GM12878 (cell line): ENCODE results near the gene TP73. TPM values are rescaled to one million over a fixed set of nuclear protein-coding genes. Genes with fewer than 3 reads are reported as not detected.

Experiments
- CHD4 ChIP-seq: fragments of 200-600 bp; sonication (generic); IDR thresholded peaks from 2 replicates; pipeline ENCODE4 v1.6.1; 2016; ENCODE audit warnings: mild to moderate bottlenecking
- EP300 ChIP-seq, 2 experiments: fragments of 150-350 bp in 1 of 2; IDR thresholded peaks; 2 replicates each; pipeline ENCODE4 v1.6.1; 2011 to 2012; ENCODE audit warnings: low read depth in 2 of 2, low read length in 2 of 2, borderline replicate concordance in 1 of 2, improper control_type of control experiment in 1 of 2, inconsistent platforms in 1 of 2; ENCODE audit not compliant: control insufficient read depth in 1 of 2
- EZH2 ChIP-seq: IDR thresholded peaks from 2 replicates; pipeline ENCODE4 v1.6.1; 2012; ENCODE audit warnings: low read depth, mild to moderate bottlenecking, control low read depth, inconsistent platforms, low read length, borderline replicate concordance; ENCODE audit not compliant: control insufficient read depth
- GABPA ChIP-seq: IDR thresholded peaks from 2 replicates; pipeline ENCODE4 v1.6.1; 2014; ENCODE audit warnings: antibody characterized with exemption, low read depth, mild to moderate bottlenecking, inconsistent platforms
- KAT2A ChIP-seq: conservative IDR thresholded peaks from 2 replicates; pipeline ENCODE4 v1.6.1; 2011; ENCODE audit warnings: low read depth, low read length; ENCODE audit not compliant: control insufficient read depth
- MEF2B ChIP-seq: fragments of 450-650 bp; IDR thresholded peaks from 2 replicates; pipeline ENCODE4 v1.6.1; 2018; ENCODE audit warnings: mild to moderate bottlenecking, moderate library complexity; ENCODE audit not compliant: partially characterized antibody, poor library complexity, severe bottlenecking
- MYB ChIP-seq: fragments of 150-350 bp; IDR thresholded peaks from 2 replicates; pipeline ENCODE4 v1.6.1; 2014; ENCODE audit warnings: mild to moderate bottlenecking, low read depth, low read length, borderline replicate concordance
- NBN ChIP-seq: fragments of 450-650 bp; IDR thresholded peaks from 2 replicates; pipeline ENCODE4 v1.6.1; 2016
- PAX8 ChIP-seq: fragments of 450-650 bp; IDR thresholded peaks from 2 replicates; pipeline ENCODE4 v1.6.1; 2017; ENCODE audit warnings: mild to moderate bottlenecking, moderate library complexity
- POLR2AphosphoS2 ChIP-seq: IDR thresholded peaks from 2 replicates; pipeline ENCODE4 v1.6.1; 2011; ENCODE audit warnings: low read depth, mild to moderate bottlenecking, low read length, improper control_type of control experiment, moderate library complexity
- RAD51 ChIP-seq: fragments of 450-650 bp; IDR thresholded peaks from 2 replicates; pipeline ENCODE4 v1.6.1; 2016; ENCODE audit warnings: moderate library complexity, mild to moderate bottlenecking, inconsistent platforms
- RELA ChIP-seq: fragments of 450-650 bp; IDR thresholded peaks from 2 replicates; pipeline ENCODE4 v1.8.0; 2014; ENCODE audit warnings: borderline replicate concordance; ENCODE audit not compliant: partially characterized antibody
- RFX5 ChIP-seq: IDR thresholded peaks from 2 replicates; pipeline ENCODE4 v1.6.1; 2011; ENCODE audit warnings: low read depth, low read length, improper control_type of control experiment
- SMAD1 ChIP-seq: fragments of 450-650 bp; IDR thresholded peaks from 2 replicates; pipeline ENCODE4 v1.6.1; 2018; ENCODE audit warnings: mild to moderate bottlenecking, low read depth; ENCODE audit not compliant: partially characterized antibody
- SMARCA5 ChIP-seq: fragments of 450-650 bp; IDR thresholded peaks from 2 replicates; pipeline ENCODE4 v1.6.1; 2017; ENCODE audit warnings: mild to moderate bottlenecking
- SRF ChIP-seq, 2 experiments: IDR thresholded peaks; 2 replicates each; pipeline ENCODE4 v1.6.1; 2011; ENCODE audit warnings: low read depth in 2 of 2, low read length in 2 of 2, mild to moderate bottlenecking in 1 of 2, moderate library complexity in 1 of 2
- STAT1 ChIP-seq: fragments of 450-650 bp; conservative IDR thresholded peaks from 2 replicates; pipeline ENCODE4 v1.6.1; 2014; ENCODE audit warnings: antibody characterized with exemption, mild to moderate bottlenecking
- ZNF622 ChIP-seq: fragments of 450-650 bp; IDR thresholded peaks from 2 replicates; pipeline ENCODE4 v1.6.1; 2017; ENCODE audit warnings: mild to moderate bottlenecking, inconsistent platforms
- polyA plus RNA-seq, 11 experiments: library from polyadenylated mRNA; depleted of rRNA in 4 of 11; unstranded in 6 of 11; stranded (reverse) in 5 of 11; fragments of >200 nt; fragmentation: Nextera tagmentation in 4 of 11; fragmentation: Illumina TruSeq in 1 of 11; extraction: Ambion mirVana in 4 of 11; extraction: Trizol in 1 of 11; gene quantifications; 1 replicate in 1 of 11; 2 replicates in 10 of 11; pipeline versions ENCODE4 v1.2.1 to v1.2.3, GENCODE V29; 2011 to 2016; ENCODE audit warnings: inconsistent platforms in 2 of 11, missing spikeins in 2 of 11, low read depth in 1 of 11
- total RNA-seq, 4 experiments: library from RNA; depleted of rRNA in 3 of 4; stranded (reverse); fragments of >200 nt in 3 of 4; fragmentation: Illumina TruSeq in 1 of 4; extraction: Trizol in 1 of 4; gene quantifications; 2 replicates each; pipeline versions ENCODE4 v1.2.1 to v1.2.3, GENCODE V29; 2013 to 2021
- TF ChIP-seq, protein P1 (sequence below): IDR thresholded peaks from 2 replicates; pipeline ENCODE4 v1.6.1; 2011; ENCODE audit warnings: mild to moderate bottlenecking, low read depth, low read length, moderate library complexity; ENCODE audit not compliant: insufficient replicate concordance
- TF ChIP-seq, protein P2 (sequence below): IDR thresholded peaks from 2 replicates; pipeline ENCODE4 v1.6.1; 2011; ENCODE audit warnings: borderline replicate concordance, low read depth, mild to moderate bottlenecking, moderate library complexity, low read length; ENCODE audit not compliant: insufficient read depth, poor library complexity, severe bottlenecking
- TF ChIP-seq, protein P3 (sequence below): fragments of 450-650 bp; IDR thresholded peaks from 2 replicates; pipeline ENCODE4 v1.6.1; 2017; ENCODE audit warnings: mild to moderate bottlenecking, moderate library complexity

TP73 gene
- total and polyA plus RNA-seq, 10 of the 15 experiments (the other 5 are each of a cell fraction or from before 2014, with no cell fraction given), result 0.08 to 54.2 (median 14.9) TPM

DNA sequence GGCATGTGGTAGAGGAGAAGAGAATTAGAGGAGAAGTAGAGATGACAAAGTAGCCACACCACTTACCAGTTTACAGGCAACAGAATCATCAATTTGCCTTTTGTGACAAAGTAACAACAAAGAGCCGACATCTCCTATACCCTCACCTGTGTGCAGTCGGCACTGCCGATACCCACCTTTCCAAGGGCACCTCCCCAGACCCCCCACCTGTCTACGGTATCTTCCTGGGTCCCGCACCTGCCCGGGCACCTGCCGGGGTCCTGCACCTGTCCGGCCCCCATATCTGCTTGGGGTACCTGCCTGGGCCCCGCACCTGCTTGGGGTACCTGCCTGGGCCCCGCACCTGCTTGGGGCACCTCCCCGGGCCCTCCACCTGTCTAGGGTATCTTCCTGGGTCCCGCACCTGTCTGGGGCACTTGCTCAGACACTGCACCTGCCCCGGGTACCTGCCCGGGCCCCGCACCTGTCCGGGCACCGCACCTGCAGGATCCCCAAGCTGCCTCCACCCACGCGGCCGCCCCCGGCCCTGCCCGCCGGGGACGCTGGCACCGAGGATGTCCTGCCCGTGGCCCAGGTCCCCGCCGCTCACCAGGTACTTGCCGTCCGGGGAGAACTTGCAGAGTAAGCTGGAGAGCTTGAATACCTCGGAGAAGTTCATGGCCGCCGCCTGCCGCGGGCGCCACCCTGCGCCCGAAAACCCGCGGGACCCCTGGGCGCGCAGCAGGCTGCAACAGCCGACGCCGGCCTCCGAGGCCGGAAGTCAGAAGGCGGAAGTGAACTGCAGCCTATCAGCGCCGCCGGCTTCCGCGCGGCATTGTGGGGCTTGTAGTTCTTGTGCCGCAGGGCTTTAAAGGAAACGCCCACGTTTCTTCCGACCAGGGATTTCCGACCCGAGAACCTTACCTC lies 2.7 kb upstream of the TP73 start, which contains the start of gene WRAP73 (continued):
- TF ChIP-seq RFX5 (no peak), GABPA (peak; percentile 92), STAT1 (peak; percentile 66; the same call in 1 of the 2 replicates), CHD4 (no peak), NBN (no peak), ZNF622 (no peak), MYB (no peak), EZH2 (no peak), MEF2B (no peak), EP300 (IDR thresholded peaks at IDR 0.05; ENCODE audit: borderline replicate concordance in 1 of 2, control insufficient read depth in 1 of 2, low read depth in 2 of 2, low read length in 2 of 2) (no peak), SMARCA5 (no peak), SMAD1 (no peak), PAX8 (no peak), RELA (no peak), KAT2A (no peak), SRF (IDR thresholded peaks at IDR 0.05; ENCODE audit: low read depth in 2 of 2, low read length in 2 of 2) (no peak), RAD51 (no peak), POLR2AphosphoS2 (no peak)
- TF ChIP-seq, protein P1, sequence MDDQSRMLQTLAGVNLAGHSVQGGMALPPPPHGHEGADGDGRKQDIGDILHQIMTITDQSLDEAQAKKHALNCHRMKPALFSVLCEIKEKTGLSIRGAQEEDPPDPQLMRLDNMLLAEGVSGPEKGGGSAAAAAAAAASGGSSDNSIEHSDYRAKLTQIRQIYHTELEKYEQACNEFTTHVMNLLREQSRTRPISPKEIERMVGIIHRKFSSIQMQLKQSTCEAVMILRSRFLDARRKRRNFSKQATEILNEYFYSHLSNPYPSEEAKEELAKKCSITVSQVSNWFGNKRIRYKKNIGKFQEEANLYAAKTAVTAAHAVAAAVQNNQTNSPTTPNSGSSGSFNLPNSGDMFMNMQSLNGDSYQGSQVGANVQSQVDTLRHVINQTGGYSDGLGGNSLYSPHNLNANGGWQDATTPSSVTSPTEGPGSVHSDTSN, result no peak
- TF ChIP-seq, protein P2, sequence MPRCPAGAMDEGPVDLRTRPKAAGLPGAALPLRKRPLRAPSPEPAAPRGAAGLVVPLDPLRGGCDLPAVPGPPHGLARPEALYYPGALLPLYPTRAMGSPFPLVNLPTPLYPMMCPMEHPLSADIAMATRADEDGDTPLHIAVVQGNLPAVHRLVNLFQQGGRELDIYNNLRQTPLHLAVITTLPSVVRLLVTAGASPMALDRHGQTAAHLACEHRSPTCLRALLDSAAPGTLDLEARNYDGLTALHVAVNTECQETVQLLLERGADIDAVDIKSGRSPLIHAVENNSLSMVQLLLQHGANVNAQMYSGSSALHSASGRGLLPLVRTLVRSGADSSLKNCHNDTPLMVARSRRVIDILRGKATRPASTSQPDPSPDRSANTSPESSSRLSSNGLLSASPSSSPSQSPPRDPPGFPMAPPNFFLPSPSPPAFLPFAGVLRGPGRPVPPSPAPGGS, result no peak
- TF ChIP-seq, protein P3, sequence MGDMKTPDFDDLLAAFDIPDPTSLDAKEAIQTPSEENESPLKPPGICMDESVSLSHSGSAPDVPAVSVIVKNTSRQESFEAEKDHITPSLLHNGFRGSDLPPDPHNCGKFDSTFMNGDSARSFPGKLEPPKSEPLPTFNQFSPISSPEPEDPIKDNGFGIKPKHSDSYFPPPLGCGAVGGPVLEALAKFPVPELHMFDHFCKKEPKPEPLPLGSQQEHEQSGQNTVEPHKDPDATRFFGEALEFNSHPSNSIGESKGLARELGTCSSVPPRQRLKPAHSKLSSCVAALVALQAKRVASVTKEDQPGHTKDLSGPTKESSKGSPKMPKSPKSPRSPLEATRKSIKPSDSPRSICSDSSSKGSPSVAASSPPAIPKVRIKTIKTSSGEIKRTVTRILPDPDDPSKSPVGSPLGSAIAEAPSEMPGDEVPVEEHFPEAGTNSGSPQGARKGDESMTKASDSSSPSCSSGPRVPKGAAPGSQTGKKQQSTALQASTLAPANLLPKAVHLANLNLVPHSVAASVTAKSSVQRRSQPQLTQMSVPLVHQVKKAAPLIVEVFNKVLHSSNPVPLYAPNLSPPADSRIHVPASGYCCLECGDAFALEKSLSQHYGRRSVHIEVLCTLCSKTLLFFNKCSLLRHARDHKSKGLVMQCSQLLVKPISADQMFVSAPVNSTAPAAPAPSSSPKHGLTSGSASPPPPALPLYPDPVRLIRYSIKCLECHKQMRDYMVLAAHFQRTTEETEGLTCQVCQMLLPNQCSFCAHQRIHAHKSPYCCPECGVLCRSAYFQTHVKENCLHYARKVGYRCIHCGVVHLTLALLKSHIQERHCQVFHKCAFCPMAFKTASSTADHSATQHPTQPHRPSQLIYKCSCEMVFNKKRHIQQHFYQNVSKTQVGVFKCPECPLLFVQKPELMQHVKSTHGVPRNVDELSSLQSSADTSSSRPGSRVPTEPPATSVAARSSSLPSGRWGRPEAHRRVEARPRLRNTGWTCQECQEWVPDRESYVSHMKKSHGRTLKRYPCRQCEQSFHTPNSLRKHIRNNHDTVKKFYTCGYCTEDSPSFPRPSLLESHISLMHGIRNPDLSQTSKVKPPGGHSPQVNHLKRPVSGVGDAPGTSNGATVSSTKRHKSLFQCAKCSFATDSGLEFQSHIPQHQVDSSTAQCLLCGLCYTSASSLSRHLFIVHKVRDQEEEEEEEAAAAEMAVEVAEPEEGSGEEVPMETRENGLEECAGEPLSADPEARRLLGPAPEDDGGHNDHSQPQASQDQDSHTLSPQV, result no peak
